H9 (cell line): ENCODE results near the gene CDH23. TPM values are rescaled to one million over a fixed set of nuclear protein-coding genes. Genes with fewer than 3 reads are reported as not detected.

Experiments used
- DNase-seq: peaks from one replicate; pipeline ENCODE4 v3.0.0-alpha.2; 2017
- H2AFZ ChIP-seq: one replicate; pipeline ENCODE4 v1.6.1; 2013; ENCODE audit warnings: mild to moderate bottlenecking, low read length, control low read depth, moderate library complexity
- H2AK5ac ChIP-seq: 2 replicates; pipeline ENCODE4 v1.6.1; 2013; ENCODE audit warnings: low read length, control low read depth, mixed read lengths; ENCODE audit not compliant: insufficient read length
- H2BK120ac ChIP-seq: one replicate; pipeline ENCODE4 v1.6.1; 2013; ENCODE audit warnings: low read depth, mild to moderate bottlenecking, low read length, control low read depth, inconsistent platforms; ENCODE audit not compliant: poor library complexity, severe bottlenecking
- H2BK12ac ChIP-seq: 2 replicates; pipeline ENCODE4 v1.6.1; 2013; ENCODE audit warnings: low read length, control low read depth, mixed read lengths, low read depth; ENCODE audit not compliant: insufficient read length
- H2BK15ac ChIP-seq: 2 replicates; pipeline ENCODE4 v1.6.1; 2013; ENCODE audit warnings: low read depth, low read length, control low read depth
- H2BK20ac ChIP-seq: one replicate; pipeline ENCODE4 v1.6.1; 2013; ENCODE audit warnings: low read depth, mild to moderate bottlenecking, low read length, control low read depth, inconsistent platforms; ENCODE audit not compliant: poor library complexity, severe bottlenecking
- H2BK5ac ChIP-seq: 2 replicates; pipeline ENCODE4 v1.6.1; 2013; ENCODE audit warnings: low read length, control low read depth, mixed read lengths; ENCODE audit not compliant: insufficient read length
- H3K14ac ChIP-seq: 2 replicates; pipeline ENCODE4 v1.6.1; 2013; ENCODE audit warnings: low read length, control low read depth; ENCODE audit not compliant: insufficient read depth
- H3K18ac ChIP-seq: 2 replicates; pipeline ENCODE4 v1.6.1; 2013; ENCODE audit warnings: low read depth, mild to moderate bottlenecking, mixed read lengths, low read length, control low read depth; ENCODE audit not compliant: insufficient read length
- H3K23ac ChIP-seq: 2 replicates; pipeline ENCODE4 v1.6.1; 2013; ENCODE audit warnings: low read length, control low read depth, mixed read lengths, low read depth; ENCODE audit not compliant: insufficient read length
- H3K23me2 ChIP-seq: 2 replicates; pipeline ENCODE4 v1.6.1; 2013; ENCODE audit warnings: low read depth, mild to moderate bottlenecking, mixed read lengths, low read length, control low read depth; ENCODE audit not compliant: insufficient read length, poor library complexity, severe bottlenecking
- H3K27ac ChIP-seq: 2 replicates; pipeline ENCODE4 v1.5.1; 2013; ENCODE audit warnings: low read length, control low read depth, mixed read lengths, low read depth; ENCODE audit not compliant: insufficient read length
- H3K27me3 ChIP-seq: 2 replicates; pipeline ENCODE4 v1.6.1; 2013; ENCODE audit warnings: low read length, control low read depth, inconsistent platforms; ENCODE audit not compliant: insufficient read depth
- H3K4ac ChIP-seq: 2 replicates; pipeline ENCODE4 v1.6.1; 2013; ENCODE audit warnings: low read depth, mild to moderate bottlenecking, control low read depth, inconsistent platforms, low read length, moderate library complexity
- H3K4me1 ChIP-seq: 2 replicates; pipeline ENCODE4 v1.6.1; 2013; ENCODE audit warnings: low read length, control low read depth, inconsistent platforms; ENCODE audit not compliant: insufficient read depth
- H3K4me2 ChIP-seq: 2 replicates; pipeline ENCODE4 v1.6.1; 2013; ENCODE audit warnings: low read length, control low read depth, mixed read lengths; ENCODE audit not compliant: insufficient read length, insufficient read depth
- H3K56ac ChIP-seq: 2 replicates; pipeline ENCODE4 v1.6.1; 2013; ENCODE audit warnings: low read depth, mild to moderate bottlenecking, mixed read lengths, low read length, control low read depth; ENCODE audit not compliant: insufficient read length
- H3K79me1 ChIP-seq: 2 replicates; pipeline ENCODE4 v1.6.1; 2013; ENCODE audit warnings: low read depth, mild to moderate bottlenecking, moderate library complexity, low read length, control low read depth, inconsistent platforms; ENCODE audit not compliant: insufficient read depth, poor library complexity, severe bottlenecking
- H3K79me2 ChIP-seq: 2 replicates; pipeline ENCODE4 v1.6.1; 2013; ENCODE audit warnings: low read length, control low read depth, inconsistent platforms; ENCODE audit not compliant: insufficient read depth
- H3K9ac ChIP-seq: 2 replicates; pipeline ENCODE4 v1.6.1; 2013; ENCODE audit warnings: low read length, control low read depth, mixed read lengths; ENCODE audit not compliant: insufficient read length; ENCODE audit errors: extremely low read depth
- H3K9me3 ChIP-seq: one replicate; pipeline ENCODE4 v1.6.1; 2013; ENCODE audit warnings: low read depth, low read length, inconsistent platforms; ENCODE audit not compliant: control insufficient read depth
- H3T11ph ChIP-seq: one replicate; pipeline ENCODE4 v1.6.1; 2013; ENCODE audit warnings: mild to moderate bottlenecking, low read length, control low read depth, inconsistent platforms
- H4K20me1 ChIP-seq: one replicate; pipeline ENCODE4 v1.6.1; 2013; ENCODE audit not compliant: control insufficient read depth, insufficient read length, insufficient read depth
- H4K5ac ChIP-seq: 2 replicates; pipeline ENCODE4 v1.6.1; 2013; ENCODE audit warnings: low read depth, mild to moderate bottlenecking, mixed read lengths, low read length, control low read depth; ENCODE audit not compliant: insufficient read length
- H4K8ac ChIP-seq: replicated peaks from 2 replicates; pipeline ENCODE4 v1.6.1; 2013; ENCODE audit warnings: low read length, control low read depth, mixed read lengths, low read depth; ENCODE audit not compliant: insufficient read length
- H4K91ac ChIP-seq: 2 replicates; pipeline ENCODE4 v1.6.1; 2013; ENCODE audit warnings: low read depth, mild to moderate bottlenecking, moderate library complexity, mixed read lengths, low read length, control low read depth; ENCODE audit not compliant: insufficient read length
- H3K27ac Mint-ChIP-seq, 3 experiments: 2 replicates in 2 of 3; 3 replicates in 1 of 3; pipeline ENCODE4 v1.8.0; 2020 to 2021; ENCODE audit warnings: mixed read lengths in 3 of 3, mild to moderate bottlenecking in 1 of 3, moderate library complexity in 1 of 3
- H3K27me3 Mint-ChIP-seq: 2 replicates; pipeline ENCODE4 v1.8.0; 2021; ENCODE audit warnings: low read depth, mild to moderate bottlenecking, moderate library complexity, mixed read lengths
- H3K36me3 Mint-ChIP-seq, 3 experiments: 2 replicates in 2 of 3; 3 replicates in 1 of 3; pipeline ENCODE4 v1.8.0; 2020 to 2021; ENCODE audit warnings: low read depth in 3 of 3, mixed read lengths in 3 of 3; ENCODE audit not compliant: insufficient read depth in 1 of 3
- H3K4me1 Mint-ChIP-seq, 2 experiments: 2 replicates each; pipeline ENCODE4 v1.8.0; 2020; ENCODE audit warnings: mixed read lengths in 2 of 2
- H3K4me3 Mint-ChIP-seq, 2 experiments: 2 replicates in 1 of 2; 3 replicates in 1 of 2; pipeline ENCODE4 v1.8.0; 2020 to 2021; ENCODE audit warnings: mild to moderate bottlenecking in 2 of 2, mixed read lengths in 2 of 2, moderate library complexity in 1 of 2
- H3K9me3 Mint-ChIP-seq, 2 experiments: 2 replicates in 1 of 2; 3 replicates in 1 of 2; pipeline ENCODE4 v1.8.0; 2020; ENCODE audit warnings: mild to moderate bottlenecking in 2 of 2, mixed read lengths in 2 of 2, moderate library complexity in 1 of 2
- CTCF ChIP-seq: fragments of 200-600 bp; sonication (generic); conservative IDR thresholded peaks from 3 replicates; pipeline ENCODE4 v1.8.0; 2021; ENCODE audit warnings: antibody characterized with exemption, mild to moderate bottlenecking
- WGBS: extraction: QIAGEN DNeasy Blood & Tissue Kit; methylation state at CpG from one replicate; pipeline ENCODE4 v1.1.7; 2013; ENCODE audit warnings: missing lambda C conversion rate, low lambda C conversion rate, mixed read lengths; ENCODE audit not compliant: insufficient read length; ENCODE audit errors: extremely low coverage; 5-methylcytosine and 5-hydroxymethylcytosine counted together
- total RNA-seq: library from RNA; stranded (reverse); gene quantifications from 2 replicates; pipeline ENCODE4 v1.2.1, GENCODE V29; 2021

CDH23 gene
- total RNA-seq, 1 experiment from 2014 or later, result 2.1 TPM

DNA sequence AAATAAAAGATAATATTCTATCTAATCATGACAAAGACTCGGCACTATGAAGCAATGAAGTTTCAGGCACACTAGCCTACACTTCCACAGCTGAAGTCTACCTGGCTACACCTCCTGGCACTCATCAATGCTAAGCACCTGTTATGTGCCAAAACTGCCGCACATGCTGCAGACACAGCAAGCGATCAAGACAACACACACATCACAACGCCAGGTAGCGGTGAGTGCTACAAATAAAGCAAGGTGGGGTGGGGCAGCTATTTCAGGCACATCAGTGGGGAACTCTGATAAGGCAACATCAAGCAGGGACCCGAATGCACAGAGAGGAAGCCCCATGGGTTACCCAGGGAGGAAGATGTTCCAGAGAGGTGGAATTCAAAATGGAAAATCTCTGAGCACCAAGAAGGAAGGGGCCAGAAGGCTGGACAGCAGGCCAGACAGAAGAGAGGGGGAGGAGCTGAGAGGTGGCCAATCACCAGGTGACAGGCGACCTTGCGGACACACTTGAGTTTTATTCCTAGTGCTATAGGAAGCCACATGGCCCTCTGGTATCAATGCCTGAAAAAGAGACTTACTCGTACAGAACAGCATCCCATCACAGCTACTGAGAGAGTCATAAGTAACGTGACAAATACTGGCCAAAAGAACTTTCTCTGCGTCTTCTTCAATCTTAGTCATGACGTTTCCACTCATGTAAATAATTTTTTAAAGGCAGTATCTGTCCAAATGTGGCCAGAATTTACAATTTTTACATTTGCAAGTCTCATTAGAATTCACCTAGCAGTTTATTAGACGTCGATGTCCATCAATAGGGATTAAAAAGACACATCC is 446.4 kb downstream of the CDH23 start:
- H3K4me2 ChIP-seq, result no peak overlapping the region
- H2BK20ac ChIP-seq, result no peak overlapping the region
- peaks cover 3% of the 10 kb centered on the region for H3K79me1 ChIP-seq
- H2BK12ac ChIP-seq, result no peak overlapping the region
- peaks cover 55% of the 10 kb centered on the region for H3K79me2 ChIP-seq
- no peaks in the 10 kb centered on the region for H3K9me3 ChIP-seq
- no peak for DNase-seq
- peak overlapping the region; percentile 34 for H3K18ac ChIP-seq
- no peak overlapping the region for H3K4ac ChIP-seq
- no peak overlapping the region for H2AK5ac ChIP-seq
- H3K23ac ChIP-seq, result no peak overlapping the region
- no peaks in the 10 kb centered on the region for H3K27me3 ChIP-seq
- Mint-ChIP-seq H3K4me3 (no peak overlapping the region), H3K4me1 (peaks cover 29 to 45% of the 10 kb centered on the region in 2 experiments), H3K27ac (no peak overlapping the region; a peak in 1 of 7 replicates), H3K9me3 (no peaks in the 10 kb centered on the region), H3K27me3 (no peaks in the 10 kb centered on the region), H3K36me3 (peaks cover 0 to 7% (median 1%) of the 10 kb centered on the region in 3 experiments; a peak in 3 of 7 replicates)
- no peak for TF ChIP-seq CTCF
- H2AFZ ChIP-seq, result no peak overlapping the region
- no peak overlapping the region for H3K56ac ChIP-seq
- no peak overlapping the region for H3K14ac ChIP-seq
- H3K9ac ChIP-seq, result no peak overlapping the region
- no peak overlapping the region for H3K27ac ChIP-seq
- no peaks in the 10 kb centered on the region for H3K23me2 ChIP-seq
- H4K8ac ChIP-seq, result no peak overlapping the region
- H3K4me1 ChIP-seq, result peaks cover 9% of the 10 kb centered on the region; the same call in 1 of the 2 replicates
- no peak overlapping the region for H2BK5ac ChIP-seq
- no peak overlapping the region for H2BK120ac ChIP-seq
- H4K20me1 ChIP-seq, result no peaks in the 10 kb centered on the region
- no peak overlapping the region for H2BK15ac ChIP-seq
- no peak overlapping the region for H3T11ph ChIP-seq
- WGBS, result no CpG with 5 or more reads among the region's 14 CpGs
- H4K5ac ChIP-seq, result no peak overlapping the region
- H4K91ac ChIP-seq, result no peak overlapping the region
